ENCODE data around the gene UNC80. TPM values are rescaled to one million over a fixed set of nuclear protein-coding genes. Genes with fewer than 3 reads are reported as not detected.

Gene UNC80
- total RNA-seq, 1 donor from 2014 or later: 2.9 TPM

DNA sequence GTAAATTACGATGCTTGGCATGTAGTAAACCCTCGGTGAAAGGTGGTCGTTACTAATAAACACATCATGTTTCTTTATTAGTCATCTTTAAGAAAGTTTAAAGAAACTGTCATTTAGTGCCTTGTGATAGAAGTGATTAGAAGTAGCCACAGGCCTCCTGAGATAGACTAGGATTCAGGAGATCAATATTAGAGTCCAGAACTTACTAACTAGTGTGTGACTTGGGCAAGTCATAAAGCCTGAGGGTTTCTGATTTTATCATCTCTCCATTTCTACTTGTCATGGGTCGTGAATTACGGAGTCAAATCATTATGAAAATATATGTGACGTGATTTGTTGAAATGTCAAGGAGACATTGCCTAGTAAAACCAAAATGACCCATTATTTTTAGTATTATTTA, 237.5 kb downstream of the UNC80 start:
- DNase-seq (ENCODE audit: extremely low spot score, unreplicated experiment): no peak
- no peak overlapping the region for H3K4me3 Mint-ChIP-seq
- H3K9me3 Mint-ChIP-seq: no peaks in the 10 kb centered on the region
- peaks cover 17% of the 10 kb centered on the region for H3K4me1 Mint-ChIP-seq (ENCODE audit: unreplicated experiment)
- no peak overlapping the region for H3K27ac Mint-ChIP-seq
- H3K36me3 Mint-ChIP-seq: peaks cover 16% of the 10 kb centered on the region
- no peak for TF ChIP-seq CTCF (conservative IDR thresholded peaks at IDR 0.05)
- H3K27me3 Mint-ChIP-seq: no peaks in the 10 kb centered on the region

- H3K4me3 Mint-ChIP-seq: no peak overlapping the region
- DNase-seq (ENCODE audit: extremely low spot score, unreplicated experiment): no peak
- no peak for TF ChIP-seq CTCF (conservative IDR thresholded peaks at IDR 0.05)
- H3K36me3 Mint-ChIP-seq: peaks cover 19% of the 10 kb centered on the region
- H3K27ac Mint-ChIP-seq: no peak overlapping the region
- H3K27me3 Mint-ChIP-seq: no peaks in the 10 kb centered on the region
- no peaks in the 10 kb centered on the region for H3K9me3 Mint-ChIP-seq
- peaks cover 9% of the 10 kb centered on the region for H3K4me1 Mint-ChIP-seq (ENCODE audit: unreplicated experiment)
These were observed 238.3 kb downstream of the UNC80 start for GRCh38 chr2:210009896-210010295.

DNA sequence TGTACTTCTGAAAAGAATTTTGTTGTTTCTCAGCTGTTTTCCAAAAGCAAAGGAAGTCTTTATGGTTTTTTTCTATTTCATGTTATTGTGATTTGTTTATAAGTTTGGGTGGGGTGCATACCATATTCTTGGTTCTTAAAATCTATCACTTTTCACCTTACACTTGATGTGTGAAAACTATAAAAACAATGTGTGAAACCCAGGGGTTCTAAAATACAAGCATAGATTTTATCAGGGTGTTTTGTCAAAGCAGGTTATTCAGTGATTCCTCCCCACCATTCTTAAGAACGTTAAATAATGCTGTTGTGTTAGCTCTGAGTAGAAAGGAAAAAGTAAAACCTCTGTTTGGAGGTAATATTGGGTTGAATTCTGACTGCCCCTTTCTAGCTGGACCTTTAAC, 248.5 kb downstream of the UNC80 start:
- Mint-ChIP-seq H3K27me3 (no peaks in the 10 kb centered on the region), H3K9me3 (no peaks in the 10 kb centered on the region), H3K36me3 (peaks cover 17% of the 10 kb centered on the region), H3K4me1 (ENCODE audit: unreplicated experiment) (no peaks in the 10 kb centered on the region), H3K4me3 (no peak overlapping the region), H3K27ac (no peak overlapping the region)
- TF ChIP-seq CTCF (conservative IDR thresholded peaks at IDR 0.05): no peak
- no peak for DNase-seq (ENCODE audit: extremely low spot score, unreplicated experiment)

DNA sequence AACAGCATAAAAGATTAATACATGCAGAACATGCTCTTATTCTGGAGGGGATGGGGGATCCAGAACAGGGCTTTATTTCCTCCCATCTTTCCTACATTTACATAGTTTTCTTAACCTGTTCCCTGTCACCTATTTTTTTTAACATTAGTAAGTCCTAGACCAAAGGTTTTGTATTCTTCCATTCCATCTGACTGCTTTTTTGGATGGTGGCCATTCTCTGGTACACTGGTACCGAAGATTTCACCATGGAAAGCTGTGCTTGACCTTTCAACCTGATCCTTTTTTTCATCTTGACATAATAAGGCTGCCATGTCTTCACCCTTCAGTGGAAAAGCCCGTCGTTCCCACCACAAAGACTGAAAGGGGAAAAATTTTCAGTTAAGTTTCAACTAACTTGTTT, 251.2 kb downstream of the UNC80 start:
- peaks cover 21% of the 10 kb centered on the region for H3K36me3 Mint-ChIP-seq
- DNase-seq (ENCODE audit: extremely low spot score, unreplicated experiment): no peak
- H3K4me3 Mint-ChIP-seq: no peak overlapping the region
- no peaks in the 10 kb centered on the region for H3K9me3 Mint-ChIP-seq
- TF ChIP-seq CTCF (conservative IDR thresholded peaks at IDR 0.05): no peak
- H3K4me1 Mint-ChIP-seq (ENCODE audit: unreplicated experiment): no peaks in the 10 kb centered on the region
- no peak overlapping the region for H3K27ac Mint-ChIP-seq
- no peaks in the 10 kb centered on the region for H3K27me3 Mint-ChIP-seq

DNA sequence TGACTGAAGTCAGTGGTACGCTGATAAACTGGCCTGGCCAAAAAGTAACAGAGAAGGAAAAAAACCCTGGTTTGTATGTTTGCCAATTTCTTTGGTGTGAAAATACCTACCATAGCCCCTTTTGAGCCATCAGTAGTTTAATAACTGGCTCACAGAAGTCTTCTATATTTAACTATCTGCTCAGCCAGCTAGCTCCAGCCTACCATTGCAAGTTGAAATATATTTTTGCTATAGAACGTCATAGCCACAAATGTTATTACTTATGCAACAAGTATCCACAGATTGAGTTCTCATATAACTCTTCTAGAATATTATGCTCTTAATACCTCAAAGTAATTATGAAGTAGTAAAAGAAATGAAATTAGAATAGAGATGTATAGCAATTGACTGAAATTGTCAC, 256.0 kb downstream of the UNC80 start:
- H3K27me3 Mint-ChIP-seq: no peaks in the 10 kb centered on the region
- DNase-seq (ENCODE audit: extremely low spot score, unreplicated experiment): no peak
- no peaks in the 10 kb centered on the region for H3K4me1 Mint-ChIP-seq (ENCODE audit: unreplicated experiment)
- H3K36me3 Mint-ChIP-seq: peaks cover 17% of the 10 kb centered on the region
- no peak for TF ChIP-seq CTCF (conservative IDR thresholded peaks at IDR 0.05)
- H3K9me3 Mint-ChIP-seq: no peaks in the 10 kb centered on the region
- no peak overlapping the region for H3K27ac Mint-ChIP-seq
- H3K4me3 Mint-ChIP-seq: no peak overlapping the region

- peaks cover 12% of the 10 kb centered on the region for H3K36me3 Mint-ChIP-seq
- no peaks in the 10 kb centered on the region for H3K9me3 Mint-ChIP-seq
- no peaks in the 10 kb centered on the region for H3K4me1 Mint-ChIP-seq (ENCODE audit: unreplicated experiment)
- no peaks in the 10 kb centered on the region for H3K27me3 Mint-ChIP-seq
- no peak for TF ChIP-seq CTCF (conservative IDR thresholded peaks at IDR 0.05)
- DNase-seq (ENCODE audit: extremely low spot score, unreplicated experiment): no peak
- no peak overlapping the region for H3K27ac Mint-ChIP-seq
- no peak overlapping the region for H3K4me3 Mint-ChIP-seq
These were observed 256.5 kb downstream of the UNC80 start for GRCh38 chr2:210028178-210028577.

Data from type B pancreatic cell (in vitro differentiated cells).